H7 (cell line): Measurements from ENCODE around the gene USP21. TPM values are rescaled to one million over a fixed set of nuclear protein-coding genes. Genes with fewer than 3 reads are reported as not detected.
"Not testable (repeated sequence)": the region's sequence is repeated elsewhere in the genome, so short reads cannot be mapped to it uniquely, and the experiment has no call there.

Experiments
- DNase-seq: peaks from one replicate; pipeline ENCODE4 v3.0.0; 2012
- H3K27me3 ChIP-seq: 2 replicates; pipeline ENCODE4 v1.6.0; 2011; ENCODE audit warnings: mild to moderate bottlenecking, low read length; ENCODE audit not compliant: control insufficient read depth, insufficient read depth
- H3K36me3 ChIP-seq: replicated peaks from 2 replicates; pipeline ENCODE4 v1.5.1; 2011; ENCODE audit warnings: low read length; ENCODE audit not compliant: control insufficient read depth, insufficient read depth
- H3K4me3 ChIP-seq: 2 replicates; pipeline ENCODE4 v1.5.1; 2011; ENCODE audit warnings: low read depth, mild to moderate bottlenecking, control low read depth, low read length, moderate library complexity; ENCODE audit not compliant: insufficient read depth
- total RNA-seq: library from RNA; depleted of rRNA; stranded (reverse); fragments of >200 nt; shearing (Covaris generic); gene quantifications from 2 replicates; pipeline ENCODE4 v1.2.3, GENCODE V29; 2014; rRNA removed

Gene USP21, protein sequence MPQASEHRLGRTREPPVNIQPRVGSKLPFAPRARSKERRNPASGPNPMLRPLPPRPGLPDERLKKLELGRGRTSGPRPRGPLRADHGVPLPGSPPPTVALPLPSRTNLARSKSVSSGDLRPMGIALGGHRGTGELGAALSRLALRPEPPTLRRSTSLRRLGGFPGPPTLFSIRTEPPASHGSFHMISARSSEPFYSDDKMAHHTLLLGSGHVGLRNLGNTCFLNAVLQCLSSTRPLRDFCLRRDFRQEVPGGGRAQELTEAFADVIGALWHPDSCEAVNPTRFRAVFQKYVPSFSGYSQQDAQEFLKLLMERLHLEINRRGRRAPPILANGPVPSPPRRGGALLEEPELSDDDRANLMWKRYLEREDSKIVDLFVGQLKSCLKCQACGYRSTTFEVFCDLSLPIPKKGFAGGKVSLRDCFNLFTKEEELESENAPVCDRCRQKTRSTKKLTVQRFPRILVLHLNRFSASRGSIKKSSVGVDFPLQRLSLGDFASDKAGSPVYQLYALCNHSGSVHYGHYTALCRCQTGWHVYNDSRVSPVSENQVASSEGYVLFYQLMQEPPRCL
- total RNA-seq, result 10.7 and 12.0 TPM in 2 replicates

DNA sequence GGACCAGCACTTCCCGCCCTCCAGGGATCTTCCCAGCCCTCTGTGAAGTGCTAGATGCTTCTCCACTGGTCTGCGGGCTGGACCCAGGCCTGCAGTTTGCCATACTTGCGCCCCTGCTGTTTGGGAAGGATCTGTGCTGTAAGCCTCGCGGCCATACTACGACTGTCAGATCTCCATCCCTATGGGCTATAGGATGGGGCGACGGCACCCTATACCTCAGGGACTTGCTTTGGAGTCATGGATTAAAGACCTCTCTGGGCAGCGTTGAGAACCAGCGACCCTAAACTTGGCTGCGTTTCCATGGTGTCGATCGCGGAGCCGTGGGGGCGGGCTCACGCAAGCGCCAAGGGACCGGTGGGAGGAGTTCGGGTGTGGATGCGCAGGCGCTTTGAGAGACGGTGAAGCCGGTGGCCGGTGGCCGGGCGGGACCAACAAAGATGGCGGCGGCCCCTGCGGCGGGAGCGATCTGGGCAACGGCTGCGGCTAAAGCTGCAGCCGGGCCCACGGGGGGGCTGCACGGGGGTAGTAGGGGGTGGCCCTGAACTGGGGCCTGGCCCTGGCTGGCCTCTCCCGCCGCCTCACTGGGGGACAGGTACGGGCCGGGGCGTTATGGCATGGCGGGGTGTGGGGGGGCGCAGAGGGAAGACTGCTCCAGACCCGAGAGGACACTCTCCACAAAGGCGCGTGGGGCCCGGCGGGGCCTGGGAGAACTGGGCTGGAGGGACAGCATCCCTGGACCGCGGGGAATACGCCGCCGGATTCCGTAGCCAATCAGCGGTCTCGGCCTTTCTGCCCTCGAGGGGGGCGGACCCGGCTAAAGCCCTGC lies at the start of gene USP21:
Gene USP21 (plus strand): TSS at position 414 of the 826 bp plus-strand sequence. CDS start 1,141 bp downstream, outside the sequence.
- DNase-seq, result peak; percentile 98

DNA sequence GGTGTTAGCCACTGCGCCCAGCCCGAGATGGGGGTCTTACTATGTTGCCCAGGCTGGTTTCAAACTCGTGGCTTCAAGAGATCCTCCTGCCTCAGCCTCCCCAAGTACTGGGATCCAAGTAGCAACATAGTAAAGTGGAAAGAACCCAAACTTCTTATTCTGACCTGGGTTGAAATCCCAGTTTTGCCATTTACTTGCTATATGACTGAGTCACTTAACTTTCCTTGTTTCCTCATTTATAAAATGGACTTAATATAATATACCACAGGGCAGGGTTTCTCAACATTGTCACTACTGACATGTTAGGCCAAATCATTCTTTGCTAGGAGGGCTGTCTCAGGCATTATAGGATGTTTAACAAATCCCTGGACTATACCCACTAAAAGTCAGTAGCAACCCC lies 48.2 kb upstream of the USP21 start:
- Histone ChIP-seq H3K36me3 (no peaks in the 10 kb centered on the region; the same call in 1 of the 2 replicates), H3K4me3 (no peak overlapping the region), H3K27me3 (no peaks in the 10 kb centered on the region)
- DNase-seq, result no peak

More for the DNA sequence above, at the start of gene USP21:
- Histone ChIP-seq H3K36me3 (peaks cover 12% of the 10 kb centered on the region), H3K27me3 (no peaks in the 10 kb centered on the region), H3K4me3 (peak within 1 kb of the TSS; percentile 91)

DNA sequence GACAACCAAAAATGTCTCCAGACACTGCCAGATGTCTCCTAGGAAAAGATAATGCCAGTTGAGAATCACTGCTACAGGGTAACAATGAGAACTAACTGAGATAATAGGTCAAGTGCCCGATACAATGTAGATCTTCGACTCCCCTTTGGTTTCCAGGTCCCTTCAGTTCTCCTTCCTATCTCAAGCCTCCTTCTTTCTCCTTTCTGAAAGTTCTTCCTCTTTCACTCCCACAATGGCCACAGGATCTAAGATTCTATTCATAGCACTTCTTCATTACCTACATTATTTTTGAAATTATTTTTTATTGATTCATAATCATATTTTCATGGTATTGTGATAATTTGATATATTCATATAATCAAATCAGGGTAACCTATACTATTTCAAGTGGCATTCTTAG lies 47.8 kb upstream of the USP21 start:
- Histone ChIP-seq H3K36me3 (no peaks in the 10 kb centered on the region; the same call in 1 of the 2 replicates), H3K4me3 (no peak overlapping the region), H3K27me3 (no peaks in the 10 kb centered on the region)
- no peak for DNase-seq

DNA sequence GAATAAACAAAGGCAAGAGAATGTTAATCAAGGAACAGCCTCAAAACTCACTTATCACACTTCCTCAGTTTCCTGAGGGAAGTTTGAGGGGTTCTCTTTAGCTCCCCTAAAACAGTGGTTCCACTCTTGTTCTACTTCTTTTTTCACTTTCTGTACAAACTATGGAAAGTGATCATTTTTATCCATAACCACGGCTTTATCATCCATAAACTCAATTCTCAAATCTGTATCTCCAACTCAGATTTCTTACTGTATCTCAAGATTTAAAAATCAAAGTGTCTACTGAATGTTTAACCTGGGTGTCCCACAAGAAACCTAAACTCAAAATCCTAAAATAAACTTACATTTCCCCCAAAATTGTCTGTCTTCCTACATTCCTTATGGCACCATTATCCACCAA lies 45.4 kb upstream of the USP21 start:
- DNase-seq, result no peak
- H3K27me3 ChIP-seq, result no peaks in the 10 kb centered on the region
- no peaks in the 10 kb centered on the region; the same call in 1 of the 2 replicates for H3K36me3 ChIP-seq
- H3K4me3 ChIP-seq, result no peak overlapping the region

DNA sequence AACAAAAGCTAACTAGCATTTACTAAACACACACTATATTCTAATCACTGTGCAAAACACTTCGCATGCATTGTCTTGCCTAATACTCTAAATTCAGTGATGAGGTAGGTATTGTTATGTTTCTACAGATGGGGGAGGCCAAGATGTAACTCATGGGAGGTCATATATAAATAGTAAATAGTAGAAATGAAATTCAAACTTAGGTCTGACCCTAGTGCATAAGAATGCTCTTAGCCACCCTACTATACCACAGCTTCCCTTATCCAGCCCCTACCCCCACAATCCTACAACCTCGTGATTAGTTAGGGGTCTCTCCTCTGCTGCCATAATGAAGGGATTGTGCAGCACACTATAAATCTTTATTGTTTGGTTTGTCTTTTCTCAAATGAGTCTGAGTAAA lies 44.7 kb upstream of the USP21 start:
- H3K4me3 ChIP-seq, result no peak overlapping the region
- no peak for DNase-seq
- H3K27me3 ChIP-seq, result no peaks in the 10 kb centered on the region
- no peaks in the 10 kb centered on the region; the same call in 1 of the 2 replicates for H3K36me3 ChIP-seq

DNA sequence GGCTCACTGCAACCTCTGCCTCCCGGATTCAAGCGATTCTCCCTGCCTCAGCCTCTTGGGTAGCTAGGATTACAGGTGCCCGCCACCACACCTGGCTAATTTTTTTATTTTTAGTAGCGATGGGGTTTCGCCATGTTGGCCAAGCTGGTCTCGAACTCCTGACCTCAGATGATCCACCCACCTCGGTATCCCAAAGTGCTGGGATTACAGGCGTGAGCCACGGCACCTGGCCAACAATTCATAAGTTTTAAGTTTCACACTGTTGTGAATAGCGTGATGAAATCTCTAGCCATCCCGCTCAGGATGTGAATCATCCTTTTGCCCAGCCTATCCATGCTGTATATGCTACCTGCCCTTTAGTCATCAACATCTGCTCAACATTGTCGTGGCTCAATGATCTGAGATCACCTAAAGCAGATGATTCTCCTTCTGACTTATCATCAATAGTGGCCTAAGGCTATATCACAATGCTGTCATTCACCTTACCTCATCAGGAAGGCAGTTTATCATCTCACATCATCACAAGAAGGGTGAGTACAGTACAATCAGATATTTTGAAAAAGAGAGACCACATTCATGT lies 44.1 kb upstream of the USP21 start:
- no peak for DNase-seq

DNA sequence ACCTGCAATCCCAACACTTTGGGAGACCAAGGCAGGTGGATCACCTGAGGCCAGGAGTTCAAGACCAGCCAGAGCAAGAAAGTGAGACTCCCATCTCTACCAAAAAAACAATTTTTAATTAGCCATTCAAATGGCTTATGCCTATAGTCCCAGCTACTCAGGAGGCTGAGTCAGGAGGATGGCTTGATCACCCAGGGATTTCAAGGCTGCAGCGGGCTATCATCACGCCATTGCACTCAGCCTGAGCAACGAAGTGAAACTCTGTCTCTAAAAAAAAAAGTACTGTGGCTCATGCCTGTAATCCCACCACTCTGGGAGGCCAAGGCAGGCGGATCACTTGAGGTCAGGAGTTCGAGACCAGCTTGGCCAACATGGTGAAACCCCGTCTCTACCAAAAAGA lies 43.3 kb upstream of the USP21 start:
- DNase-seq, H3K27me3 ChIP-seq, H3K36me3 ChIP-seq, H3K4me3 ChIP-seq: not testable (repeated sequence)

More for the DNA sequence above, 44.1 kb upstream of the USP21 start:
- H3K4me3 ChIP-seq, result no peak overlapping the region
- H3K27me3 ChIP-seq, result no peaks in the 10 kb centered on the region
- H3K36me3 ChIP-seq, result peaks cover 6% of the 10 kb centered on the region

DNA sequence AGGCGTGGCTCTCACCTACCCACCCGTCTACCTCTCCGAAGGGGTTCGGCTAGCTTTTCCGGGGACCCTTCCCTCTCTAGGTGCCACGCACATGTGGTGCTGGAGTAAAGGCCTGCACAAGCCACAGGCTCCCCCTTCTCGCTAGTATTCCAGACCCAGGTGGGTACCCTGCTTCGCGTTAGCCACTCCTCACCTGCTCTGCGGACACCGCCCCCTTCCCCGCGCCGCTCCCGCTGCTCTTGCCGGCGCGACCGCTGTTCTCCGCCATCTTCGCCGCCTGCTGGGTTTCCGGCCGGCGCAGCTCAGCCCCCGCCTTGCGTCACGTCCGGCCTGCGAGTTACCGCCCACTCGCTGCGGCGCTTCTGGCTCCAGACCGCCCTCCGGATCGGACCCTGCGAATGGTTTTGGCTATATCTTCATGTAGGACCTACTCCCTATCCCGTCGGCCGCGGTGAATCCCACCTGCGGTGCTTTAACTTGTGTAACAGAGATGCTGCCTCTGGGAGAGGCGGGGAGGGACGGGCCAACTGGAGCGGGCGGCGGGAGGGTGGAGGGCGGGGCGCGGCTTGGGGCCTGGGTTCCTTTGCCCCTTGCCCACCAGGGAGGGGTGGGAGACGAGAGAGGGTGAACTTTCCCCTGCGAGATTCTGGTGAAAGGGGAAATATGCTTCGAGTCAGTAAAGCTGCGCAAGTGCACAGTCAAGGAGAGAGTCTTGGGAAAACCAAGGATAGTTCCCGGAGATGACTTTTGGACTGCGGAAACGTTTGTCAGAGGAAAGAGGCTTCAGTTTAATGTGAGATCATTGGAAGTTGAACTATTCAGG lies 41.3 kb upstream of the USP21 start, which contains the start of the genes NIT1 and PFDN2:
Gene NIT1 (plus strand): TSS at position 347 of the 823 bp plus-strand sequence. CDS start 72 bp downstream, at position 419.
Gene PFDN2 (minus strand): TSS at position 279 of the 823 bp plus-strand sequence. CDS start 11 bp downstream, at position 268.
- H3K4me3 ChIP-seq, result peak within 1 kb of the TSS; percentile 91
- DNase-seq, result peak; percentile 96
- peaks cover 27% of the 10 kb centered on the region for H3K36me3 ChIP-seq
- H3K27me3 ChIP-seq, result no peaks in the 10 kb centered on the region

DNA sequence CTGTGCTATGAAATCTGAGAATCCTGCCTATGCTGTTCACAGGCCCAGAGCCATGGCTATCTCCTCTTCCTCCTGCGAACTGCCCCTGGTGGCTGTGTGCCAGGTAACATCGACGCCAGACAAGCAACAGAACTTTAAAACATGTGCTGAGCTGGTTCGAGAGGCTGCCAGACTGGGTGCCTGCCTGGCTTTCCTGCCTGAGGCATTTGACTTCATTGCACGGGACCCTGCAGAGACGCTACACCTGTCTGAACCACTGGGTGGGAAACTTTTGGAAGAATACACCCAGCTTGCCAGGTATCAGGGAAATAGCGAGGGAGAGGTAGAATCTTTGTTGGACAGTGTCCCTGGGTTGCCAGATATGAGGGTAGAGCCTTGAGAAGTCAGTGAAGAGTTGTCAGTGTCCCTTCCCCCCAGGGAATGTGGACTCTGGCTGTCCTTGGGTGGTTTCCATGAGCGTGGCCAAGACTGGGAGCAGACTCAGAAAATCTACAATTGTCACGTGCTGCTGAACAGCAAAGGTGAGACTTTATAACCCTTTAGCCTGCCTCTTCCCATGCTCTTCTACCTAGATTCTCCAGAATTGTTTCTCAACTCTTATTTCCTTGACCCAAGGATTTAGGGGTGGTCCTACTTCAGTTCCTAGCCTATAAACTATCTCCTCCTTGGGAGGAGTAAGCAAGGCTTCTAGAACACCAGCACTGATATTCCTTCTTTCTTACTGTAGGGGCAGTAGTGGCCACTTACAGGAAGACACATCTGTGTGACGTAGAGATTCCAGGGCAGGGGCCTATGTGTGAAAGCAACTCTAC lies 40.0 kb upstream of the USP21 start:
- no peaks in the 10 kb centered on the region for H3K27me3 ChIP-seq
- DNase-seq, result peak; percentile 81
- peaks cover 35% of the 10 kb centered on the region for H3K36me3 ChIP-seq
- peak overlapping the region; percentile 91; the same call in 1 of the 2 replicates for H3K4me3 ChIP-seq

DNA sequence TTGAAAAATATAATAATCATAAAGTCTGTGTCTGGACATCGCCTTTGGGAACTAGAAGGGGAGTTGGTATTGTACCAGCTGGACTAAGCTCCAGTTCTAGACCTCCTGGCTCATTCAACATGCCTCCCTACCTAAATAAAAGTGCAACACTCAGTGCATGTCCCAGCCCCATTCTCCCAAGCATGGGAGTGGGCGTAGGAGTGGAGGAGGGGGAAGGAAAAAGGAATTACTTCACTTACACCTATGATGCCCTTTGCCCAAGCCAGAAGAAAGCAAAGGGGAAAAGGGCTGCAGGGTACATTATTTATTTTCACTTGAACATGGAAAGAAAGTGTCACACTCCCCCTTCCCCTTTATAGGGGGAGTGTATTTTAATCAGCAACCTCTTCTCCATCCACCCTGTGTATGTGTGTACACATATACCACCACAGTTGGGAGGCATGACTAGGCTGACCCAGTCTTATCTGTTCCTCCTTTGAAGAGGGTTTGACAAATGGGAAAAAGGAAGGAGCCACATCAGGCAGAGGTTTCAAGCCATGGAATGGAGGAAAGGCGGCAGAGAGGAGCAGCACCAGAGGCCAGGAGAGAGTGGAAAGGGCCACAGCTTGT lies 38.2 kb upstream of the USP21 start:
- peaks cover 36% of the 10 kb centered on the region for H3K36me3 ChIP-seq

DNA sequence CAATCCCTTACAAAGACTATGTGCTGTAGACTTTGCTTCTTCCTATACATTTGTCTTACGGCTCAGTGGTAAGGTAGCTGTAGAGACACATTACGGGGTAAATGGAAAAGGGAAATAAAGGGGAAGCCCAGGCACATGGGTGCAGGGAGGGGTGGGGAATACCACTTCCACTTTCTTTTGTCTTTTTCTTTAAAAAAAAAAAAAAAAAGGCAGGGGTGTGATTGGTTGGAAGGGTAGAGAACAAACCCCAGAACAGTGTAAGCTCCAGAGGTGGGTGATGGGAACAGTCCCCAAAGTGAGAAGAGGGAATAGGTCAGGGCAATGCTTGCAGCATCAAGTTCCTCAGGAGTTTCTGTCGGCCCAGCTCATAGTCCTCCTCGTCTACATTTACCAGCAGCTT lies 37.5 kb upstream of the USP21 start:
- no peak for DNase-seq
- Histone ChIP-seq H3K27me3 (no peaks in the 10 kb centered on the region), H3K36me3 (peaks cover 36% of the 10 kb centered on the region), H3K4me3 (no peak overlapping the region)

More for the DNA sequence above, 38.2 kb upstream of the USP21 start:
- Histone ChIP-seq H3K4me3 (no peak overlapping the region), H3K27me3 (no peaks in the 10 kb centered on the region)
- no peak for DNase-seq

DNA sequence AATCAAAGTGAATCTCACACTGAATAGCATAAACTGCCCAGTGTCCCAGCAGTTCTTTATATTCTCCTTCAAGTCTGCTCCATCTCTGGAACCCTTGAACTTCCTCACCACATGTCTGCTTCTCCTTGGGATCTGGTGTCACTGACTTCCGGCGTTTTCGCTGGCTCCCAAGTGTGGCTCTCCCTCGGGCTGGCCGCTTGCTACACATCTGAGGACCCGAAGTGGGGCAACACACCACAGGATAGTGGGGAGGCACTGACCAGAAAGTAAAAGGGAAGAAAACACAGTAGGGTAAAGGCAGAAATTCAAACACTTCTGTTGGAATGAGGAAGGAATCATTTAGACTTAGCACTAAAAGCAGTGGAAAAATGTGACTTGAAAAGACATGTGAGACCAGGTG lies 36.3 kb upstream of the USP21 start:
- DNase-seq, result no peak
- no peaks in the 10 kb centered on the region for H3K27me3 ChIP-seq
- peaks cover 36% of the 10 kb centered on the region for H3K36me3 ChIP-seq
- H3K4me3 ChIP-seq, result no peak overlapping the region
